Measurements from ENCODE around the gene FSHB.
A peak's percentile ranks its signal among the peaks of the same experiment; 100 is the strongest.

The FSHB gene

GRCh38 chr11:30244265-30244664, 13.5 kb downstream of the FSHB start:
- H3K4me3 ChIP-seq (ENCODE audit: low read depth, low read length), result no peak overlapping the region
- DNase-seq (ENCODE audit: low read depth), result peak; percentile 37
- no peak for TF ChIP-seq CTCF (conservative IDR thresholded peaks at IDR 0.05; ENCODE audit: low read depth, low read length)

GRCh38 chr11:30245621-30246020, 14.8 kb downstream of the FSHB start:
- TF ChIP-seq CTCF (conservative IDR thresholded peaks at IDR 0.05; ENCODE audit: low read depth, low read length), result no peak
- H3K4me3 ChIP-seq (ENCODE audit: low read depth, low read length), result no peak overlapping the region
- DNase-seq (ENCODE audit: low read depth), result peak; percentile 13

GRCh38 chr11:30254307-30255298, 23.8 kb downstream of the FSHB start:
- no peak for TF ChIP-seq CTCF (conservative IDR thresholded peaks at IDR 0.05; ENCODE audit: low read depth, low read length)
- H3K4me3 ChIP-seq (ENCODE audit: low read depth, low read length), result no peak overlapping the region
- DNase-seq (ENCODE audit: low read depth), result peak; percentile 5

GRCh38 chr11:30255637-30256036, 24.8 kb downstream of the FSHB start:
- H3K4me3 ChIP-seq (ENCODE audit: low read depth, low read length), result no peak overlapping the region
- DNase-seq (ENCODE audit: low read depth), result no peak
- no peak for TF ChIP-seq CTCF (conservative IDR thresholded peaks at IDR 0.05; ENCODE audit: low read depth, low read length)

GRCh38 chr11:30257058-30257457, 26.2 kb downstream of the FSHB start:
- no peak overlapping the region for H3K4me3 ChIP-seq (ENCODE audit: low read depth, low read length)
- DNase-seq (ENCODE audit: low read depth), result no peak
- TF ChIP-seq CTCF (conservative IDR thresholded peaks at IDR 0.05; ENCODE audit: low read depth, low read length), result no peak

- DNase-seq (ENCODE audit: low read depth), result no peak
- TF ChIP-seq CTCF (conservative IDR thresholded peaks at IDR 0.05; ENCODE audit: low read depth, low read length), result no peak
- no peak overlapping the region for H3K4me3 ChIP-seq (ENCODE audit: low read depth, low read length)
These were observed 27.9 kb downstream of the FSHB start for GRCh38 chr11:30258679-30259078.

- no peak for DNase-seq (ENCODE audit: low read depth)
- TF ChIP-seq CTCF (conservative IDR thresholded peaks at IDR 0.05; ENCODE audit: low read depth, low read length), result no peak
- no peak overlapping the region for H3K4me3 ChIP-seq (ENCODE audit: low read depth, low read length)
These were observed 30.0 kb downstream of the FSHB start for GRCh38 chr11:30260813-30261212.
